Astrocyte of the hippocampus (primary cell): Measurements from ENCODE around the gene GNGT2.

Experiments
- DNase-seq: peaks from one replicate; pipeline ENCODE4 v3.0.0; 2011; ENCODE audit warnings: low read depth, low spot score

The GNGT2 gene

DNA sequence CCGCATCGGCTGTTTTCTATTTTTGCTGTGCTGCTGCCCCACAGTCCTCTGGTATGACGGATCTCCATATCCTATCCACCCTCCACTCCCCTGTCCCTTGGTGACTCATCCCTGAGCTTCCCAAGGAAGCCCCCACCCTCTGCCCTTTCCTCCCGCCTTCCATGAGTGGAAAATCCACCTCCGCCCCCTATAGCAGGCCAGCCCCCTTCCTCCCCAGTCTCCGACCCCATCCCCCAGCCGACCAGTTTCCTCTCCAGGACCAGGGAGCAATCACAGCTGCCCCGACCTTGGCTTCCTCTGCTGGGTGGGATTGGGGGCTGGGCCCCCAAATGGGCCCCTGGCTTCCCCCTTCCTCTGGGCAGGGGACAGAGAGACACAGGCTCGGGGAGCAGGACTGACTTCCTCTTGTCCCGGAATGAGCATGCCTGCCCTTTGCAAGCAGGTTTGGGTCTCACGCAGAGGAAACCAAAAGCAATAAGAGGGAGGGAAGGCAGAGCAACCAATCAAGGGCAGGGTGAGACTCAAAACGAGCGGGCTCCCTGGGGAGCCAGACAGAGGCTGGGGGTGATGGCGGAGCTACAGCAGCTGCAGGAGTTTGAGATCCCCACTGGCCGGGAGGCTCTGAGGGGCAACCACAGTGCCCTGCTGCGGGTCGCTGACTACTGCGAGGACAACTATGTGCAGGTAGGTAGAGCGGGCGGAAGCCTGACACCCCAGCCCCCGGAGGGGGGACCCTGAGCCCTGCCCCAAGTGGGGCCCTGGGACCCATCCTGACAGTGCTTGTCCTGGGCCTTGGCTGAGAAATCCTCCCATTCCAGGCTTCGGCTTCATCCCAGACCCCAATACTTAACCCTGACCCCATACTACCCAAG, at the start of gene GNGT2, which contains the start of gene ABI3:
TSS of gene GNGT2 (minus strand) at position 417 of the 872 bp plus-strand sequence. CDS start 3,152 bp downstream, outside the sequence.
TSS of gene ABI3 (plus strand) at position 550 of the 872 bp plus-strand sequence. CDS start at position 568, 18 bp downstream.
- DNase-seq = no peak

DNA sequence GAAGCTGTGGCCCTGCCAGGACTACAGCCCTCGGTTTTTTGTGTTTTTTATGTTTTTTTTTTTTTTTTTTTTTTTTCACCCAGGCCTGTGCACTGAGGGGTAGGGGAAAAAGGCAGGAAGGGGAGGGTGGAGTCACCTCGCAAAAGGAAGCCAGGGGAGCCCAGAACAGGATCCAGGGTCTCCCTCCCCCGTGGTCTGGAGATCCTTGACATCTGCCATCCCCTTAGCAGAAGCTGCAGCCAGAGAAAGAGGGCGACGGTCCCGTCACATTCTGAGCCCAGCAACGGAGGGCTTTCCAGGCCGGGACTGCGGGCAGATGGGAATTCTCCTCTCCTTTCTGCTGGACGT, 49.3 kb upstream of the GNGT2 start:
- no peak for DNase-seq

DNA sequence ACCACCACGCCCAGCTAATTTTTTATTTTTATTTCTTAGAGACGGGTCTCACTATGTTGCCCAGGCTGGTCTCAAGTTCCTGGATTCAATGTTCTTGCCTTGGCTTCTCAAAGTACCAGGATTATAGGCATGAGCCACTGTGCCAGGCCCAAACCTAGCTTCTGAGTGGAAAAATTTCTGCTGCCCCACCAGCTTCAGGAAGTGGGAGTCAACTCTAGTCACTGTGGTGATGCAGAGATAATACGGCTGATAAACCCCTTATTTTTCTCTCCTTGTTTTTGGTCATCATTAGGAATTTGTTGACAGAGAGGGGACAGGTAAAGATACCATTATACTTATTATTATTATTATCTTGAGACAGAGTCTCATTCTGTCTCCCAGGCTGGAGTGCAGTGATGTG, 48.0 kb upstream of the GNGT2 start:
- DNase-seq = no peak

DNA sequence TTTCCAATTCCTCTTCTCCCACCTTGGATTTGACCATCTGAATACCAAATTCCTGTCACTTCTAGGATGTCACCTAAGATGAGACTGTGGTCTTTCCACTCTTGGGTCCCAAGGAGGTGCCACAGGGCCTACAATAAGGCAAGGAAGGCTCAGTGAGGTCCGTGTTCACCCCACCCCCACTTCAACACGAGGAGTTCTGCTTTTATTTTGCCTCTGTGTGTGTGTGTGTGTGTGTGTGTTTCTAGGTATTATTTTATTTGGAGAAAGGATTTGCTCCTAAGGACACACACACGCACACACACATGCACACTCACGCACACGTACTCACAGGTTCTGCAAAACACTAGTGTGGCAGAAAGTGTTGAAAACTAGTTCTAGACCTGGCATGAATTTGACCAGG, 44.8 kb upstream of the GNGT2 start:
- no peak for DNase-seq

DNA sequence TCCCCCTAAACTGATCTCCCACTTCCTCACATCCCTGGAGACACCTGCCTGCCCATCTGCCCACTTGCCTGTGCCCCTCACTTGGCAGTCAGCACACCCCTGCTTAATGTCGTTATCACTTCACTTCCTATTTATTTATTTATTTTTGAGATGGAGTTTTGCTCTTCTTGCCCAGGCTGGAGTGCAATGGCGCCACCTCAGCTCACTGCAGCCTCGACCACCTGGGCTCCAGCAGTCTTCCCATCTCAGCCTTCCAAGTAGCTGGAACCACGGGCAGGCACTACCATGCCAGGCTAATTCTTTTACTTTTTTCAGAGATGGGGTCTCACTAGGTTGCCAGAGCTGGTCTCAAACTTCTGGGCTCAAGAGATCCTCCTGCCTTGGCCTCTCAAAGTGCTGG, 43.7 kb upstream of the GNGT2 start:
- DNase-seq = no peak

DNA sequence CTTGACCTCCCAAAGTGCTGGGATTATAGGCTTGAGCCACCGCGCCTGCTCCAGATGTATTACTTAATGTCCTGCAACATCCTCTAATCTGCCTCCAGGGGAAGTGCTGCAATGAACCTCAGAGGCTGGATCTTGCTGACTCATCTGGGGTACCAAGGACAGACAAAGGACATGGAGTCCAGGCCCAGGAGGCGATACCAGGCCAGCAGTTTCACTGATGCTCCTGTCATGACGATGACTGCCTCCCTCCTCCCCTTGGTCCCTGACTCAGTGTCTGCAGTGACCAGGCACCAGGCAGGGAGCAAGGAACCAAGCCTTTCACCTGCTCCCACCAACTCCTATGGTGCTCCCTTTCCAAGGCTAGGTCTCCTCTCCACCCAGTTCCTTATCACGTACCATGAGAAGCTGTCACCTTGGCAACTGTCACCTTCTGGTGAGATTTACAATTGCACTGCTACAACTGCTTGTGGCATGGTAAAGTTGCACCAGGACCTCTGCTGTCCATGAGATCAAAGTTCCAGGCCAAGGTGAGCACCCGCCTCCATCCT, 41.8 kb upstream of the GNGT2 start:
- no peak for DNase-seq

DNA sequence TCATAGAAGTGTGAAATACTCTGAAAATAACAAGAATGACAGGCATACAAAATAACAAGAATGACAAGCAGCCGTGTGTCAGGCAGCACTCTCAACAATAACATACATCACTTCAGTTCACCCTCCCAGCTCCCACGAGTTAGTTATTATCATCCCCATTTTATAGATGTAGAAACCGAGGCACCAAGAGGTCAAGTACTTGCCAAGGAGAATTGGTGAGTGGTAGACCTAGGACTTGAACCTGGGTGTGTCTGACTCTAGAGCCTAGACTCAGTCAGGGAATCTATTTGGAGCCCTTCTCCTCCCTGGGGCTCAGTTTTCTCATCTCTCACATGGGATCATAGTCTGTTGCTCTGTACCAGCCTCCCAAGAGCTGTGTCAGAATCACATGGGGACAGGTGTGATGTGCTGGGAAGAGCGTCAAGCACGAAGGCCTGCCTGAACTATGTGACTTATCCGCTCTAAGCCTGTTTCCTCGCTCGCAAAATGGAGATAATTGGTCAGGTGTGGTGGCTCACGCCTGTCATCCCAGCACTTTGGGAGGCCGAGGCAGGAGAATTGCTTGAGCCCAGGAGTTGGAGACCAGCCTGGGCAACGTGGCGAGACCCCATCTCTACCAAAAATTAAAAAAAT, 39.6 kb upstream of the GNGT2 start:
- DNase-seq = no peak

DNA sequence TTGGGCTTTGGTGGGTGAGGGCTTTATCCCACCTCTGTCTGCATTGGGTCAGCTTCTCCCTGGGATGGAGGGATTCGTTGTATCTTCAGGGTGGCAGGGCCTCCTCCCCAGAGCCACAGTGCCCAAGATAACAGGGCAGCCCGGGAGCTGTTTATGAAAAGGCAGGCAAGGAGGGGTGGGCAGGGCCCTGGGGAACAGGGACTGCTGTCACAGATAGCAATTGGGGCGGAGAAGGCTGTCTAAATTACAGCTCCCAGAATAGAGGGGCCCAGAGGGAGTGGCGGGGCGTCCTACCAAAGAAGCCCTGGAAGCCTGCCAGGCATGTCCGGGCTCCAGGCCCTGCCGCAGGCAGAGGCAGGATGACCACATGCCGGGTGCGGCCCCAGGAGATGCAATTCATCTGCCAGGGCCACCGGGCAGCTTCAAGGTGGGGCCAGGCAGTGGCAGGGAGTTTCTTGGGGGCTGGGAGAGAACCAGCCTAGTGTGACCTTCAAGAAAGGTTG, 39.0 kb upstream of the GNGT2 start:
- peak; percentile 77 for DNase-seq

DNA sequence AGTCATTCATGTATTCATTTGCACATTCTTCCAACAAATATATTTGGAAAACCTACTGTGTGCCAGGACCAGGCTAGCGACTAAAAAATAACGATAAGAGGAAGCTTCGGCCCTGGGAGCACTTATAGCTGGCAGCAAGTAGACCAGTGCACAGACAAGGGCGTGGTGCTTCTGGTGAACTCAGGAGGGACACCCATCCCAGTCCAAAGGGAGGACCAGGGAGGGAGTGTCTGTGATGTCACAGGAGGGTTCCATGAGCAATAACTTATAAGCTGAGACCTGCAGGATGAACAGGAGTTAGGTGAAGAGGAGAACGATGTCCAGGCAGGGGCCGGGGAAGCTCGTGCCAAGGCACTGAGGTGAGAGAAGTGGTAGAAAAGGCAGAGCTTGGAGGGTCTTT, 37.6 kb upstream of the GNGT2 start:
- DNase-seq = no peak

DNA sequence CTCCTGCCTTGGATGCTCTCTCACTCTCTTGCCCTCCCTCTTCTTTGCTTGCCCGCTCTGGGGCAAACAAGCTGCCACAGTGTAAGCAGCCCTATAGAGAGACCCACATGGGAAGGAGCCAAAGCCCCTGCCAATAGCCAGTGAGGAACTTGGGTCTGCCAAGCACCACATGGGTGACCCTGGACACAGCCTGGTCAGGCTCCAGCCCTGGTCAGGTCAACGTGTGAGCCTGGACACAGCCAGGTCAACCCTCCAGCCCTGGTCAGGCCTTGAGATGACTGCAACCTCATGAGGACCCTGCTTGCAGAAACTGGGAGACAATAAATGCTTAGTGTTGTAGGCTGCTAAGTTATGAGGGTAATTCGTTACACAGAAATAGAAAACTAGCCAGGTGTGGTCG, 34.5 kb upstream of the GNGT2 start:
- DNase-seq = no peak

DNA sequence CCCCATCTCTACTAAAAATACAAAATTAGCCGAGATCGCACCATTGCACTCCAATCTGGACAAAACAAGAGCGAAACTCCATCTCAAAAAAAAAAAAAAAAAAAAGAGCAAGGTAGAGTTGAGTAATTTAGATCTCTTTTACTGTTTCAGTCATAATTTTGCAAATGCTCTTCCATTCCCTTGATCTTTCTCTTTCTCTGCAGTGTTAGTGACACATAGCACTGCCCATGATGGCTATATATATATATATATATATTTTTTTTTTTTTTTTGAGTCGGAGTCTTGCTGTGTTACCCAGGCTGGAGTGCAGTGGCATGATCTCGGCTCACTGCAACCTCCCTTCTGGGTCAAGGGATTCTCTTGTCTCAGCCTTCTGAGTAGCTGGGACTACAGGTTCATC, 32.4 kb upstream of the GNGT2 start:
- no peak for DNase-seq

DNA sequence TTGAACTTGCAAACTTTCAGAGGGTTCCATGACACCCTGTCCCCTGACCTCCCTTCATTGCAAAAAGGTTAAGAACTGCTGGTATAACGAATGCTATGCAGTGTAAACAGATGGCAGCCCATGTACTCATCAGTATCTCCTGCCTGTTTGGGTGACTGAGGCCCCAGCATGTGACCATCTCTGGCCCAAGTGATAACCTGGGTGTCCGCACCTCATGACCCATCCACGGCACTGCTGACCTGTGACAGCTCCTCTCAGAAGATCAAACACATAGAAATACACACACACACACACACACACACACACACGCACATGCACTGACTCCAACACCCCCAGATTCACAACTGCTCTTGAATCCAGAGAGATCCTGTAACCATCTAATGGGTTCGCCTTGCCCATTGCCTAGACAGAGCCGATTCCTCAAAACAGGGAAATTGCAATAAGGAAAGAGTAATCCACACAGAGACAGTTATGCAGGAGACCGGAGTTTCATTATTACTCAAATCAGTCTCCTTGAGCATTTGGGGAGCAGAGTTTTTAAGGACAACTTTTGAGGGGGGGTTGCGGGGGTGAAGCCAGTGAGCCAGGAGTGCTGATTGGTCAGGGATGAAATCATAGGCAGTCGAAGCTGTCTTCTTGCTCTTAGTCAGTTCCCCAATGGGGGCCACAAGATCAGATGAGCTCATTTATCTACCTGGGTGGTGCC, 31.5 kb upstream of the GNGT2 start:
- DNase-seq = no peak

DNA sequence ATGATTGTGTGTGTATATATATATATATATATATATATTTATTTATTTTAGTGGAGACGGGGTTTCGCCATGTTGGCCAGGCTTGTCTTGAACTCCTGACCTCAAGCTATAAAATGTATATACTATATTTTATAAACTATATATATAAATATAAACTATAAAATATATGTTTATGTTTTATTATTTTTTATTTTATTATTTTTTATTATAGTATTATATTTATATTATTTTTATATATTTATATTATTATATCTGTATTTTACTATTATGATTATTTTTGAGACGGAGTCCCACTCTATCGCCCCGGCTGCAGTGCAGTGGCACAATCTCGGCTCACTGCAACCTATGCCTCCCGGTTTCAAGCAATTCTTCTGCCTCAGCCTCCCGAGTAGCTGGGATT, 30.7 kb upstream of the GNGT2 start:
- no peak for DNase-seq

DNA sequence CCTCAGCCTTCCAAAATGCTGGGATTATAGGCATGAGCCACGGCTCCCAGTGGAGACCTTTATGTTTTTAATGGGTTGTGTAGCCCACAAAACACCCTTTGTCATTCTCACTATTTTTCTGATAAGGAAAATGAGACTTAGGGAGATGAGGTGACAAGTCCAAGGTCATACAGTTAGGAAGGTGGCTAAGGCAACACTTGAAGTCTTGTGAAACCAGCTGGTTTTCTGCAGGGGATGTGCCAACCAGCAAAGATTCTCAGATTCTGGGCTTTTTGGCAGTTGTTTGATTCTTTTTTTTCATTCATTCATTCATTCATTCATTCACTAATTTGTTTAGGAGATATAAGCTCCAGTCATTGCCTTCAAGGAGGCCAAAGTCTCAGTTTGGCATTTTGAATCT, 30.2 kb upstream of the GNGT2 start:
- no peak for DNase-seq

DNA sequence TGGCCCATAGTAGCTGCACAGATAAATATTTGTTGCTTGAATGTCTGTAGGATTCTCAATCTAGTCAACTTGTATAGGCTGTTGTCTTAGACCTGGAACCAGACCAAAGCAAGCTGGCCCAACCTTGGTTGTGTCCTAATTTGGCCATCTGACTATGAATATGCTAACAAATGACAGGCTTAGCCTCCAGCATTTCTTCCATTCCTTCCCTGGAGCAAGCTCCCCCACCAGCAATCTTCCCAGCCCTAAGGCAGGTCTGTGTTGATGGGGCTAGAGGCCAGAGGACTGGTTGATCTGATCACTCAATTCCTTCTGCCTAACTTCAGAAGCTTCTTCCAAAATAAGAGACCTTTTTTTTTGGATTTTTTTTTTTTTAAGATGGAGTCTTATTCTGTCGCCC, 29.6 kb upstream of the GNGT2 start:
- DNase-seq = no peak

DNA sequence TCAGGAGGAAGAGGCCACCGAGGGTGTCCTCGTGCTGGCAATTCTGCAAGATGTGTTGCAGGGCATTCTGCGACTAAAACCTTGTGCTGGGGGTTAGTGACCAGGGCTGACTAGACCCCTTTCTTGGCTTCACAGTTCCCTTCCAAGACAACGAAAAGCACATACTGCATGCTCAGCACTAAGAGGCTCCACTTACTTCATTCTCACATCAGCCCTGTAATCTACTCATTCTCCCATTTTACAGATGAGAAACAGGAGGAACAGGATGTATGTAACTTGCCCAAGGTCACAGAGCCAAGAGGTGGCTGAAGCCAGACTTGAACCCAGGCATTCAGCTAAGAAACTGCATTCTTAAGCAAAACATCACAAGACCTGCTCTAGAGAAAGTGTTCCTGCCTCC, 25.5 kb upstream of the GNGT2 start:
- DNase-seq = no peak

DNA sequence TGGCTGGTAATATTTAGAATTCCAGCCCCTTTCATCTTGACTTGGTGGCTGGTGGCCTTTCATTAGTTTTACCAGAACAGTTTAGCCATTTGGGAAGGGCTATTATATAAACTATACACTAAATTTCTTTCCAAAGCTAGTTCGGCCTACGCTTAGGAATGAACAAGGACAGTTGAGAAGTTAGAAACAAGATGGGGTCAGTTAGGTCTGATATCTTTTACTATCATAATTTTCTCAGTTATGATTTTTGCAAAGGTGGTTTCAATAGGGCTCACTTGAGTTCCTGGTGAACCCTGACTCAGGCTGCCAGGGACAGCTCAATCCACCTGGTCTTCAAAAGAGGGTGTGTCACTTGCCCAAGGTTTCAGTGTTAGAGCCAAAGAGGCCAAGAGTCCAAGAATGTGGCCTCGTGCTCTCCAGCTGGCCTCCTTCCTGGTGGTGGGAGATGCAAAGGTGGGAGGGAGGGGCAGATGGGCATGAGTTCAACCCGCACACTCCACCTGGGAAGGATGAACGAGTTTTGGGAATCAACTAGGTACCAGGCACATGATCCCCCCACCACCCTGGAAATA, 24.2 kb upstream of the GNGT2 start:
- DNase-seq = no peak

DNA sequence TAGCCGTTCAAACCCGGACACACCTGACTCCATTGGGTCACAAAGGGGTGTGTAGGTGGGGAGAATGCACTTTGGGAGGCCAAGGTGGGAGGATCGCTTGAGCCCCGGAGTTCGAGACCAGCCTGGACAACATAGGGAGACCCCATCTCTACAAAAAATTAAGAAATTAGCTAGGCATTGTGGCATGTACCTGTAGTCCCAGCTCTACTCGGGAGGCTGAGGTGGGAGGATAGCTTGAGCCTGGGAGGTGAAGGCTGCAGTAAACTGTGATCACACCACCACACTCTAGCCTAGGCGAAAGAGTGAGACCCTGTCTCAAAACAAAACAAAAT, 21.2 kb upstream of the GNGT2 start:
- DNase-seq = no peak

DNA sequence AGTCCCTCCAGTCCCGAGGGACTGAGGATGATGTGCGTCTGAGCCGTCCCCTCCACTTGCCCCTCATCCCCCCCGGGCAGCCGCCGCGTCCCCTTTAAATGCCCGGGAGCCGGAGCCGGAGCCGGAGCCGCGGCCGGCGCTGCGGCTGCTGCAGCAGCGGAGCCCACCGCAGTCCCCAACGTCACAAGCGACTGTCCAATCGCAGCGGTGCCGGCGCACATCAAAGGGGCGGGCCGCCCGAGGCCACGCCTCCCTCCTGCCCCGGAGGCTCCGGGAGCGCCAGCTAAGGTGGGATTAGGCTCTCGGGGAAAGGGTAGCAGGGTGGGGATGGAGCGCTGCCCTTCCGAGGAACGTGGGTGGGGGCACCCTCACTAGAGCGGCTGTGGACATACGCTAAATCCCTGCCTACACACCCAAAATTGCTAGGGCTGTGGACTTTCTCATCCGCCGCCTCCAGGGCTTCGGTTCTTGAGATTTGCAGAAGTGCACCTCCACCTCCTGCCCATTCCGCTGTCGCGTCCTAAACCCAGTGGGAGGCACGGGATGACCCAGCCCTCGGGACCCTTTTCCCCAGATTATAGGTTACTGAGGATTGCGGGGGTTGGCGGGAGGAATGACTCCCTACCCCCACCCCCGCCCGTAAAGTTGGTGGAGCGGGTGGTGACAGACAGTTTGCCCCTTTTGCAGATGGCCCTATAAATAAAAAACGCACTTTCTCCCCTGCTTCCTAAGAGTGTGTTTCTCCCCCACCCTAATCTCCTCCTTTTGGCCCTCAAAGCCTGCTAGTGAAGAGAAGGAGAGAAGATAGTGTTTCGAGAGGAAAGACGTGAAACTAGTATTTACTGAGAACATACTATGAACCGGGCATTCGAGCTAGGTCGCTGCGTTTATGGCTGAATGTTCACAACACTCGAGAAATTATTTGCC, 20.5 kb upstream of the GNGT2 start, which contains the start of gene PHOSPHO1:
TSS of gene PHOSPHO1 (minus strand) at position 152 of the 927 bp plus-strand sequence. CDS start 4,096 bp downstream, outside the sequence.
- DNase-seq = peak; percentile 95

DNA sequence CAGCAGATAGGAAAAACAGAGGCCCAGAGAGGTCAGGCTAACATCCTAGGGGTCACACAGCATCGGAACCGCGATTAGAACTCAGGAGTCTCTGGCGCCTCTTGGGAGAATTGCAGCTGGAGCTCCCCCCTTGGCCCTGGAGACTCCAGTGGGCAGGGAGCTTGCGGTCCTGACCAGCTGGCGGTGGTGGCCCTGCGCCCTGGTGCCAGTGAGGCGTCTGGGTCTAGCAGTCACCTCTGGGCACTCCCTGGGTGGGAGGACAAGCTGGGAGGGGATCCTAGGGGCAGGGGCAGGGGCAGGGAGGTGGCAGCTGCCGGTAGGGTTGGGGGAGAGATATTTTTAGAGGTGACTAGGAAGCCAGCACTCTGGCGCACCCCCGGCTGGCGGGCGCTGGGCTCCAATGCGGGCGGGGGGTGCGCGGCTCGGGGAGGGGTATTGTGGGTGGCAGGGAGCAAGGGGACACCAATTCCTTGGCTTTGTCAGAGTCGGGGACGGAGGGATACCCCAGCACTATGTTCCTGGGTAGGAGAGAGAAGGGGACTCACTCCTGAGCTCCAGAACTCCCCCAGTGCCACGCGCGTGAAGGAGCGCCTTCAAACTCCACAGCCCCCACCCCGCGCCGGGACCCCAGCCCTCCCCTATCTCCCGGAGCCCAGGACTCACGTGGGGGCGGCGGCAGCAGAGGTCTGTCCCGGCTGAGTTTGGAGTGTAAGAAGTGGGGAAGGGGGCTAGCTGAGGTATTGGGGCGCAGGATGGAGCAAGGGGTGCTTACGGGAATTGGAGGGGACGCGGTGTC, 19.6 kb upstream of the GNGT2 start:
- DNase-seq = no peak
